Fibroblast of lung (primary cell): ENCODE data around the gene TMEM205. TPM values are rescaled to one million over a fixed set of nuclear protein-coding genes. Genes with fewer than 3 reads are reported as not detected.

Experiments used
- DNase-seq, 2 donors: peaks; one replicate each; pipeline versions ENCODE4 v3.0.0 to v3.0.0-alpha.2; 2010; ENCODE audit warnings: low read depth in 2 of 2
- H2AFZ ChIP-seq: 2 replicates; pipeline ENCODE4 v1.5.1; 2012; ENCODE audit warnings: low read length, control low read depth, inconsistent platforms
- H3K27ac ChIP-seq: 2 replicates; pipeline ENCODE4 v1.5.1; 2011; ENCODE audit warnings: low read length, control low read depth; ENCODE audit not compliant: insufficient read depth
- H3K27me3 ChIP-seq: 2 replicates; pipeline ENCODE4 v1.5.1; 2011; ENCODE audit warnings: mild to moderate bottlenecking, low read length; ENCODE audit not compliant: control insufficient read depth, insufficient read depth
- H3K36me3 ChIP-seq: 2 replicates; pipeline ENCODE4 v1.5.1; 2011; ENCODE audit warnings: low read length; ENCODE audit not compliant: control insufficient read depth, insufficient read depth
- H3K4me1 ChIP-seq: 2 replicates; pipeline ENCODE4 v1.5.1; 2011; ENCODE audit warnings: low read length; ENCODE audit not compliant: control insufficient read depth, insufficient read depth; ENCODE audit errors: extremely low read depth
- H3K4me2 ChIP-seq: 2 replicates; pipeline ENCODE4 v1.5.1; 2011; ENCODE audit warnings: low read length, control low read depth; ENCODE audit not compliant: insufficient read depth; ENCODE audit errors: extremely low read depth
- H3K4me3 ChIP-seq, 4 experiments: fragments of 200-600 bp in 1 of 4; sonication (generic) in 1 of 4; replicated peaks in 1 of 4; 2 replicates each; pipeline ENCODE4 v1.5.1; 2011 to 2016; ENCODE audit warnings: low read length in 4 of 4, low read depth in 3 of 4, mild to moderate bottlenecking in 3 of 4, control low read depth in 2 of 4, inconsistent platforms in 1 of 4, mixed read lengths in 1 of 4; ENCODE audit not compliant: insufficient read depth in 1 of 4; ENCODE audit errors: control extremely low read depth in 1 of 4
- H3K79me2 ChIP-seq: 2 replicates; pipeline ENCODE4 v1.5.1; 2012; ENCODE audit warnings: mild to moderate bottlenecking, low read length, inconsistent platforms; ENCODE audit not compliant: control insufficient read depth, insufficient read depth
- H3K9ac ChIP-seq: 2 replicates; pipeline ENCODE4 v1.5.1; 2011; ENCODE audit warnings: mild to moderate bottlenecking, low read length, control low read depth; ENCODE audit not compliant: insufficient read depth
- H3K9me3 ChIP-seq: 2 replicates; pipeline ENCODE4 v1.5.1; 2012; ENCODE audit warnings: low read depth, low read length; ENCODE audit not compliant: control insufficient read depth, insufficient read depth
- H4K20me1 ChIP-seq: 2 replicates; pipeline ENCODE4 v1.5.1; 2011; ENCODE audit warnings: low read length; ENCODE audit not compliant: control insufficient read depth, insufficient read depth; ENCODE audit errors: extremely low read depth
- EZH2 ChIP-seq: IDR thresholded peaks from 2 replicates; pipeline ENCODE4 v1.5.1; 2012; ENCODE audit warnings: low read length, control low read depth, mild to moderate bottlenecking; ENCODE audit errors: missing control alignments
- polyA plus RNA-seq, 2 donors: library from polyadenylated mRNA; depleted of rRNA in 1 of 2; stranded (reverse) in 1 of 2; unstranded in 1 of 2; fragments of >200 nt; gene quantifications; 2 replicates each; pipeline ENCODE4 v1.2.1, GENCODE V29; 2011 to 2012; ENCODE audit warnings: missing spikeins in 1 of 2
- total RNA-seq: library from RNA; depleted of rRNA; stranded (reverse); fragments of >200 nt; gene quantifications from 2 replicates; pipeline ENCODE4 v1.2.1, GENCODE V29; 2014
- TF ChIP-seq, protein P1 (sequence below), 2 donors: IDR thresholded peaks in 1 of 2; conservative IDR thresholded peaks in 1 of 2; 1 replicate in 1 of 2; 2 replicates in 1 of 2; pipeline ENCODE4 v1.5.1; 2011 to 2012; ENCODE audit warnings: low read length in 2 of 2, control low read depth in 1 of 2, inconsistent platforms in 1 of 2, low read depth in 1 of 2, mild to moderate bottlenecking in 1 of 2

The TMEM205 gene
- total and polyA plus RNA-seq, 2 donors (not counting 1 experiment from before 2014, with no cell fraction given), result 54.7 to 68.4 TPM

DNA sequence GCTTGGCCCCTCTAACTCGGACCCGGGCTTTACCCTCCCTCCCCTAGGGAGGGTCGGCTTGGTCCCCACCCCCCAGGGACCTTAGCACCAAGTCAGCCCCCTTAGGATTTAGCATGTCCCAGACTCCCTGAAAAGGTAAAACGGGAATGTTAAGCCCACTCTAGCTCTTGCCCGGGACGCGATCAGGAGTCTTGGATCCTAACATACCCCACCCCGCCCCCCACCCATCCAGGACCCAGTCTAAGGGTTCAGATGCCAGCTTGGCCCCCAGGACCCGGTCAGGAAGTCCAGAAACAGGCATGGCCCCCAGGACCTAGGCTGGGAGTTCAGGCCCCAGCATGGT lies 37.6 kb upstream of the TMEM205 start:
- no peak for DNase-seq
- Histone ChIP-seq H3K27ac (no peak overlapping the region), H3K36me3 (no peaks in the 10 kb centered on the region), H3K4me2 (peak overlapping the region; percentile 58), H4K20me1 (no peaks in the 10 kb centered on the region), H3K27me3 (no peaks in the 10 kb centered on the region), H3K4me3 (peak overlapping the region; percentile 31 to 52 (median 36)), H3K9me3 (no peaks in the 10 kb centered on the region), H3K4me1 (peaks cover 2% of the 10 kb centered on the region), H2AFZ (peak overlapping the region; percentile 5), H3K9ac (peak overlapping the region; percentile 0), H3K79me2 (peaks cover 4% of the 10 kb centered on the region)
- TF ChIP-seq, protein P1, sequence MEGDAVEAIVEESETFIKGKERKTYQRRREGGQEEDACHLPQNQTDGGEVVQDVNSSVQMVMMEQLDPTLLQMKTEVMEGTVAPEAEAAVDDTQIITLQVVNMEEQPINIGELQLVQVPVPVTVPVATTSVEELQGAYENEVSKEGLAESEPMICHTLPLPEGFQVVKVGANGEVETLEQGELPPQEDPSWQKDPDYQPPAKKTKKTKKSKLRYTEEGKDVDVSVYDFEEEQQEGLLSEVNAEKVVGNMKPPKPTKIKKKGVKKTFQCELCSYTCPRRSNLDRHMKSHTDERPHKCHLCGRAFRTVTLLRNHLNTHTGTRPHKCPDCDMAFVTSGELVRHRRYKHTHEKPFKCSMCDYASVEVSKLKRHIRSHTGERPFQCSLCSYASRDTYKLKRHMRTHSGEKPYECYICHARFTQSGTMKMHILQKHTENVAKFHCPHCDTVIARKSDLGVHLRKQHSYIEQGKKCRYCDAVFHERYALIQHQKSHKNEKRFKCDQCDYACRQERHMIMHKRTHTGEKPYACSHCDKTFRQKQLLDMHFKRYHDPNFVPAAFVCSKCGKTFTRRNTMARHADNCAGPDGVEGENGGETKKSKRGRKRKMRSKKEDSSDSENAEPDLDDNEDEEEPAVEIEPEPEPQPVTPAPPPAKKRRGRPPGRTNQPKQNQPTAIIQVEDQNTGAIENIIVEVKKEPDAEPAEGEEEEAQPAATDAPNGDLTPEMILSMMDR (conservative IDR thresholded peaks at IDR 0.05 in 1 of 2, IDR thresholded peaks at IDR 0.05 in 1 of 2; ENCODE audit: low read depth in 1 of 2, low read length in 2 of 2), result no peak
- no peak for TF ChIP-seq EZH2

DNA sequence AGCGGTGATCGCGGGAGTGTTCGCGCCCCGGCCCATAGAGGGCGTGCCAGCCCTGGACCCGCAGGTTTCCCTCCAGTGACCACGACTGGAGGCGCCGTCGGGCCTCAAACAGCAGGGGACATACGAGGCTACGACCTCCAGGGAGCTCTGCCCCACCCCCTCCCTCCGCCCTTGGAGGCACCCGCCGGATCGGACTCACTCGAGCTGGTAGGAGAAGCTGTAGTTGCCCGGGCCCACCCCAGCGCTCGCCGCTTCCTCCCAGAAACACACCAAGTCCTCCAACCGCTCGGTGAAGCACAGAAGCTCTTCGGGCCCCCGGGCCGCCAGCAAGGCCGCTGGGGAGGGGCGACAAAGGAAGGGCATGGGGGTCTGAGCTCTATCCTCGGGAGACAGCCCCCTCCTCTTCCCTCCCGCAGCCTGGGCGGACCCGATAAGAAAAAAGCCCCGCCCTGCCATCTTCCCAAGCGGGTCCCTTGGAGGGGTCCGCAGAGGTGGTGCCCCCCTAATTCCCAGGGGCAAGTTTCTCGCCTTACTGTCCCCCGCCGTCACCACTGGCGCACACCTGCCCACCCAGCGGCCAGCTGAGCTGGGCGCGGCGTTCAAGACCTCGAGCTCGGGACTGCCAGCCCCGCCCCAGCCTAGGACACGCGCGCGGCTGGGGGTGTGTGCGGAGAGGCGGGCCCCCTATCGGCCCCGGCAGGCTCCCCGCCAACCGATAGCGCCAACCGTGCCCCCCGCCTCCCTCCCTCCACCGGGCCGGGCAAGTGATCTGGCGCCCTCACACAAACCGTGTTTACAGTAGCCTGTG lies 37.0 kb upstream of the TMEM205 start:
- no peak for TF ChIP-seq EZH2
- TF ChIP-seq, protein P1 (conservative IDR thresholded peaks at IDR 0.05 in 1 of 2, IDR thresholded peaks at IDR 0.05 in 1 of 2; ENCODE audit: low read depth in 1 of 2, low read length in 2 of 2), result peak; percentile 53 to 60
- Histone ChIP-seq H3K4me3 (peak overlapping the region; percentile 31 to 52 (median 36)), H3K4me2 (peak overlapping the region; percentile 58), H3K9me3 (no peaks in the 10 kb centered on the region), H3K9ac (peak overlapping the region; percentile 30), H3K79me2 (peaks cover 4% of the 10 kb centered on the region), H3K27ac (no peak overlapping the region), H2AFZ (no peak overlapping the region), H3K27me3 (no peaks in the 10 kb centered on the region), H4K20me1 (no peaks in the 10 kb centered on the region), H3K4me1 (peaks cover 8% of the 10 kb centered on the region), H3K36me3 (no peaks in the 10 kb centered on the region)
- no peak for DNase-seq

DNA sequence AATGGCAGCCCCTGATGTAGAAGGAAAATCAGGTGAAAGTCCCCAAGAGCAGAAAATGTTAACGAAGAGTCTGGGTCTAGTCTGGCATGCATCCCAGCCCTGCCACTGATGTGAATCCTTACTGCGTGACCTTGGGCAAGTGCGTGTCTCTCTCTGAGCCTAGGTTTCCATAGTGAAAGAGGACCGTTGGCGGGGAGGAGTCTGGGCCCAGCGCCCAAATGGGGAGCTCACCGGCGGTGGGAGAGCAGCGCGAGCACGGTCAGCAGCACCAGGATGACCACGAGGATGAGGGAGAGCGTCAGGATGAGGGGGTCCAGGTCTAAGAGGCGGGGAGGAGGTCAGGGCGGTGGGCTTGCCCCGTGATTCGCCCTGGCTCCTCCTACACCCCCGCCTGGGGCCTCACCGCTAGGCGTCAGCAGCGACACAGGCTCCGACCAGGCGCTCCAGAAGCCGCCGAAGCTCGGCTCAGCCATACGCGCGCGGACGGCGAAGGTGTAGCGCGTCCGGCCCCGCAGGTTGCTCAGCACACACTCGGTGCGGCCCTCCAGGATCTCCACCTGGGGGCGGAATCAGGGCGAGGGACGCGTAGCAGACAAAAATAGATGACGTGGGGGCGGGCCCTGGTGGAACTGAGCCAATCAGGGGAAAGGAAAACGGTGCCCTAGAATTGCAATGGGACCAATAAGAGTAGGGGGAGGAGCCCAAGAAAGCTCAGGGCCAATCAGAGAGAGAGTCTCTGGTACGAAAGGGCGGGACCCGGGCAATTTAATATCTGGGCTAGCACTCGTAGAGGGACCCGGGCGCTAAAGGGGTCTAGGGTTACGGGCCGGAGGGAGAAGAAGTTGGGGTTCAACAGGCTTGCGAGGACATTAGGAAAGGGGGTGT lies 34.8 kb upstream of the TMEM205 start:
- peak overlapping the region; percentile 89 for H3K27ac ChIP-seq
- H3K9me3 ChIP-seq, result no peaks in the 10 kb centered on the region
- peak overlapping the region; percentile 97 for H2AFZ ChIP-seq
- no peaks in the 10 kb centered on the region for H4K20me1 ChIP-seq
- H3K4me2 ChIP-seq, result peak overlapping the region; percentile 80
- H3K36me3 ChIP-seq, result no peaks in the 10 kb centered on the region
- H3K9ac ChIP-seq, result peak overlapping the region; percentile 76
- TF ChIP-seq, protein P1 (conservative IDR thresholded peaks at IDR 0.05 in 1 of 2, IDR thresholded peaks at IDR 0.05 in 1 of 2; ENCODE audit: low read depth in 1 of 2, low read length in 2 of 2), result peak; percentile 65 to 68
- no peak for TF ChIP-seq EZH2
- peak; percentile 91 to 94 for DNase-seq
- H3K4me1 ChIP-seq, result peaks cover 25% of the 10 kb centered on the region
- peak overlapping the region; percentile 57 to 75 (median 62) for H3K4me3 ChIP-seq
- H3K79me2 ChIP-seq, result peaks cover 4% of the 10 kb centered on the region
- H3K27me3 ChIP-seq, result no peaks in the 10 kb centered on the region
